Measurements from ENCODE around the gene NVL.
"Not testable (repeated sequence)": the region's sequence is repeated elsewhere in the genome, so short reads cannot be mapped to it uniquely, and the experiment has no call there.

The NVL gene

DNA sequence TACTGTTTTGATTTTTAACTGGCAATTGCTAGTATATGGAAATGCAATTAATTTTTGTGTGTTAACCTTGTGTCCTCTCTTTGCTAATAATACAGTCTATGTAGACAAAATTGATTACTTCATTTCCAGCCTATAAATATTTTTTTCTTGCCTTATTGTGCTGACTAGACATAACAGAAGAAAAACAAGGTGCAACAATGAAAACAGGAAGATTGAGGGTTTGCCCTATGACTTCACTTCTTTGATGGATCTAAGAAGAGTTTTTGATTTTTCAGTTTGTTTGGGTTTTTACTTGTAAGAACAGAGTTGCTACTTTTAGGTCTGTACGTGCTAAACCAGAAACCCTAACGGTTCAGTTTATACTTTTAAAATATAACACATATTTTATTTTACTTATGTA, 18.2 kb upstream of the NVL start:
- POLR2A ChIA-PET (ENCODE audit: low non-redundant PET) = no interaction called here
- CTCF ChIA-PET = no interaction called here

DNA sequence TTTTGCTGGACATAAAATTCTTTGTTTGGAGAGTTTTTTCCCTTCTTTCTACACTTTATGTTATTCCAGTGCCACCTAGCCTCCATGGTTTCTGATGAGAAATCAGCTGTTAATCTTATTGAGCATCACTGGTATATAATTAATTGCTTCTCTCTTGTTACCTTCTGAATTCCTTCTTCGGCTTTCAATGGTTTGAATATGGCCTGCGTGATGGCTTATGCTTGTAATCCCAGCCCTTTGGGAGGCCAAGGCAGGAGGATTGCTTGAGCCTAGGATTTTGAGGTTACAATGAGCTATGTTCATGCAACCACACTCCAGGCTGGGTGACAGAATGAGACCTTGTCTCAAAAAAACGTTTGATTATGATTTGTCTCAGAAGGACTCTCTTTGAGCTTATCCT, 13.7 kb upstream of the NVL start:
- POLR2A ChIA-PET (ENCODE audit: low non-redundant PET) = no interaction called here
- CTCF ChIA-PET = interaction anchor here (0.6 kb wide), 1 partner anchor 612 kb away, joined by 3 read pairs; no protein-coding TSS in a partner anchor
- no peak for TF ChIP-seq CTCF (conservative IDR thresholded peaks at IDR 0.05; ENCODE audit: low read depth)
- DNase-seq (ENCODE audit: low spot score) = no peak
- no peak overlapping the region for H3K27ac ChIP-seq

More for the DNA sequence above, 18.2 kb upstream of the NVL start:
- no peak for TF ChIP-seq CTCF (conservative IDR thresholded peaks at IDR 0.05; ENCODE audit: low read depth)
- DNase-seq (ENCODE audit: low spot score) = no peak
- H3K27ac ChIP-seq = no peak overlapping the region

DNA sequence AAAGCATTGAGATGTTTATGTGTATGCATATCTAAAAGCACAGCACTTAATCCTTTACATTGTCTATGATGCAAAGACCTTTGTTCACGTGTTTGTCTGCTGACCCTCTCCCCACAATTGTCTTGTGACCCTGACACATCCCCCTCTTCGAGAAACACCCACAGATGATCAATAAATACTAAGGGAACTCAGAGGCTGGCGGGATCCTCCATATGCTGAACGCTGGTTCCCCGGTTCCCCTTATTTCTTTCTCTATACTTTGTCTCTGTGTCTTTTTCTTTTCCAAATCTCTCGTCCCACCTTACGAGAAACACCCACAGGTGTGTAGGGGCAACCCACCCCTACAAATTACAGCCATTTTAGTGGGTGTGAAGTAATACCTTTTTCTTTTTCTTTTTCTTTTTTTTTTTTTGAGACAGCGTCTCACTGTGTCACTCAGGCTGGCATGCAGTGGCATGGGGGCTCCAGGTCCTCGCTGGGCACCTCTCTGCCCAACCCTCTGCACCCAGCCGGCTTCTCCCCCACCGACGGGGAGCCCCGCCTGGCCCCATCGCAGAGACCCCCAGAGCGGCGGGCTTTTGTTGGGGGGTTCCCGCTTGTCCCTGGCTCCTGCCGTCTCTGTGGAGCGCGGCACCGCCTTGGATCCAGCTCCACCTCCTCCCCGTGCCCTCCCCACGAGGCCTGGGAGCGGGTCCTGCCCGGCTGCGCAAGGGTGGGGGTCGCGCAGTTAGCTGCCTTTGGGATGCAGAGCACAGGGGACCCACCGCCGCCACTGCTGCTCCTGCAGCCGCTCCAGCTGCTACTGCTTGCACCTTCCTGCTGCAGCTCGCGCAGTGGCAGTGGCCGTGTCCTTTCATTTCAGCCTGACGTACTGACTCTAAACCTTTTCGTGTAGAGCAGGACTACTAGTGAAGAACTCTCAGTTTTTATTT, 10.7 kb upstream of the NVL start:
- DNase-seq (ENCODE audit: low spot score); CTCF ChIA-PET; H3K27ac ChIP-seq; POLR2A ChIA-PET (ENCODE audit: low non-redundant PET): not testable (repeated sequence)

- ChIA-PET POLR2A (ENCODE audit: low non-redundant PET) (no interaction called here), CTCF (no interaction called here)
- no peak overlapping the region for H3K27ac ChIP-seq
- TF ChIP-seq CTCF (conservative IDR thresholded peaks at IDR 0.05; ENCODE audit: low read depth) = no peak
- DNase-seq (ENCODE audit: low spot score) = no peak
Observed at GRCh38 chr1:224339442-224340033, 9.6 kb upstream of the NVL start.

- no peak for TF ChIP-seq CTCF (conservative IDR thresholded peaks at IDR 0.05; ENCODE audit: low read depth)
- H3K27ac ChIP-seq = no peak overlapping the region
- POLR2A ChIA-PET (ENCODE audit: low non-redundant PET) = no interaction called here
- CTCF ChIA-PET = no interaction called here
- DNase-seq (ENCODE audit: low spot score) = no peak
Observed at GRCh38 chr1:224338150-224338838, 8.3 kb upstream of the NVL start.

DNA sequence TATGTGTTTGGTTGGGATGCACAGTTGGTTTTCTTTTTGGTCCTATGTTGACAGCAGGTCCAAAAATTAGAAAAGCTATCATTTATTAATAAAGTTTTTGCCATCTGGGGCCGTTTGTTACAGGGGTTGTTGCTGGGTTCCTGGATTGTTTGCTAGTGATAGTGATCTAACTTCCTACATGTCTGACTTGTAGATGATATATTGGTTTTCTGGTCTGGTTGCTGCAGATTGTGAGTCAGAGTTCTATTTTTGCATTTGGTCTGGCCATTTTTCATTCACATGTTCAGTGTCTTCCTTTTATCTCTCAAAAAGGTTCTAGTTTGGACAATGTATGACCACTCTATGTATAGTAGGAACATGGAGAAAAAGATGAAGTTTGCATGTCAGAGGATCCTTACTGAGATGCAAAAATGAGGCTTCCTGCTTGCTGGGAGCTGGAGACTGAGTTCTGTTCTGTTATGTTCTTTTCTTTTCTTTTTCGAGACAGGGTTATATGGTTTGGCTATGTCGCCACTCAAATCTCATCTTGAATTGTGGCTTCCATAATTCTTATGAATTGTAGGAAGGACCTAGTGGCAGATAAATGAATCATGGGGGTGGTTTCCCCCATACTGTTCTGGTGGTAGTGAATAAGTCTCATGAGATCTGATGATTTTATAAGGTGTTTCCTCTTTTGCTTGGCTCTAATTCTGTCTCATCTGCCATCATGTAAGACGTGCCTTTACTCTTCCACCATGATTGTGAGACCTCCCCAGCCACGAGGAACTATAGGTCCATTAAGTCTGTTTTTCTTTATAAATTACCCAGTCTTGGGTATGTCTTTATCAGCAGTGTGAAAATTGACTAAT, 4.2 kb upstream of the NVL start:
- POLR2A ChIA-PET (ENCODE audit: low non-redundant PET) = no interaction called here
- CTCF ChIA-PET = interaction anchor here (0.5 to 0.7 kb wide), 7 partner anchors 10 to 1210 kb away, joined by 3 to 5 read pairs (median 3); no protein-coding TSS in a partner anchor
- TF ChIP-seq CTCF (conservative IDR thresholded peaks at IDR 0.05; ENCODE audit: low read depth) = no peak
- no peak for DNase-seq (ENCODE audit: low spot score)
- no peak overlapping the region for H3K27ac ChIP-seq

Data from RWPE1 (cell line).